ENCODE data around the gene MEF2D. TPM values are rescaled to one million over a fixed set of nuclear protein-coding genes. Genes with fewer than 3 reads are reported as not detected.

Gene MEF2D
- total and polyA plus RNA-seq, 8 donors: 23.8 to 52.8 (median 31.3) TPM

GRCh38 chr1:156440654-156441437, 59.7 kb downstream of the MEF2D start:
- TF ChIP-seq CTCF (IDR thresholded peaks at IDR 0.05): no peak
- intact Hi-C loops (cut with DNase I): loop anchor here in 1 of 2 donors (10.0 kb wide), 1 partner anchor 56 kb away; no protein-coding TSS in a partner anchor
- H3K27ac ChIP-seq: no peak overlapping the region
- no peak for DNase-seq
- H3K4me1 ChIP-seq: peaks cover 6 to 13% of the 10 kb centered on the region in 2 donors
- no peak for ATAC-seq
- no peak overlapping the region for H3K4me3 ChIP-seq
- no peaks in the 10 kb centered on the region for H3K36me3 ChIP-seq
- peaks cover 79 to 100% of the 10 kb centered on the region in 2 donors for H3K27me3 ChIP-seq
- H3K9me3 ChIP-seq: no peaks in the 10 kb centered on the region

GRCh38 chr1:156439777-156440183, 60.8 kb downstream of the MEF2D start:
- intact Hi-C loops (cut with DNase I): loop anchor here in 1 of 2 donors (10.0 kb wide), 1 partner anchor 55 kb away; no protein-coding TSS in a partner anchor
- Histone ChIP-seq H3K9me3 (no peaks in the 10 kb centered on the region), H3K36me3 (no peaks in the 10 kb centered on the region), H3K4me1 (peaks cover 10 to 16% of the 10 kb centered on the region in 2 donors), H3K4me3 (no peak overlapping the region), H3K27ac (no peak overlapping the region), H3K27me3 (peaks cover 90 to 100% of the 10 kb centered on the region in 2 donors)
- ATAC-seq (no peak), DNase-seq (no peak)
- TF ChIP-seq CTCF (IDR thresholded peaks at IDR 0.05): no peak

GRCh38 chr1:156439036-156439776, 61.4 kb downstream of the MEF2D start:
- no peak for TF ChIP-seq CTCF (IDR thresholded peaks at IDR 0.05)
- Histone ChIP-seq H3K4me3 (no peak overlapping the region), H3K4me1 (peaks cover 10 to 16% of the 10 kb centered on the region in 2 donors), H3K36me3 (no peaks in the 10 kb centered on the region), H3K27ac (no peak overlapping the region), H3K27me3 (peaks cover 96 to 100% of the 10 kb centered on the region in 2 donors), H3K9me3 (no peaks in the 10 kb centered on the region)
- intact Hi-C loops (cut with DNase I): no loop called here
- DNase-seq (no peak), ATAC-seq (no peak)

- Histone ChIP-seq H3K27me3 (peaks cover 100% of the 10 kb centered on the region in 2 donors), H3K36me3 (no peaks in the 10 kb centered on the region), H3K4me1 (peaks cover 10 to 16% of the 10 kb centered on the region in 2 donors), H3K27ac (no peak overlapping the region), H3K4me3 (no peak overlapping the region), H3K9me3 (no peaks in the 10 kb centered on the region)
- no peak for TF ChIP-seq CTCF (IDR thresholded peaks at IDR 0.05)
- intact Hi-C loops (cut with DNase I): no loop called here
- ATAC-seq: no peak
- no peak for DNase-seq
Measured at GRCh38 chr1:156438278-156438987, 62.1 kb downstream of the MEF2D start.
